Astrocyte (in vitro differentiated cells and primary cell): ENCODE measurements around the gene ANKRD66.

Experiments used
- CTCF ChIP-seq: IDR thresholded peaks from 2 replicates; pipeline ENCODE4 v1.5.1; 2011; ENCODE audit warnings: low read depth, mild to moderate bottlenecking, inconsistent platforms, low read length, moderate library complexity; ENCODE audit not compliant: insufficient read depth
- EZH2 ChIP-seq: IDR thresholded peaks from 2 replicates; pipeline ENCODE4 v1.6.1; 2012; ENCODE audit warnings: mild to moderate bottlenecking, low read length, inconsistent platforms; ENCODE audit not compliant: insufficient read depth

GRCh38 chr6:46715141-46715540, 31.6 kb upstream of the ANKRD66 start:
- no peak for TF ChIP-seq CTCF
- no peak for TF ChIP-seq EZH2
